Kidney tubule cell (primary cell): Measurements from ENCODE around the gene HSPA1A.
A peak's percentile ranks its signal among the peaks of the same experiment; 100 is the strongest.

Source experiments
- DNase-seq: peaks from one replicate; pipeline ENCODE4 v3.0.0-alpha.2; 2018; ENCODE audit warnings: low spot score

Gene HSPA1A

GRCh38 chr6:31865205-31866118, 50.1 kb downstream of the HSPA1A start:
- peak; percentile 81 for DNase-seq
